ENCODE data around the gene RALB.

GRCh38 chr2:120277505-120278205 lies 25.0 kb downstream of the RALB start:
- TF ChIP-seq CTCF (IDR thresholded peaks at IDR 0.05; ENCODE audit: borderline replicate concordance, extremely low read depth, low read length, poor library complexity, severe bottlenecking) (no peak), EZH2 (IDR thresholded peaks at IDR 0.05; ENCODE audit: borderline replicate concordance, low read depth, low read length, severe bottlenecking) (no peak)
